GDM1 (cell line): ENCODE data around the gene NDUFA6.

Experiments used
- DNase-seq: peaks from one replicate; lab custom pipeline; 2025; lab: John Stamatoyannopoulos, UW

Gene NDUFA6

DNA sequence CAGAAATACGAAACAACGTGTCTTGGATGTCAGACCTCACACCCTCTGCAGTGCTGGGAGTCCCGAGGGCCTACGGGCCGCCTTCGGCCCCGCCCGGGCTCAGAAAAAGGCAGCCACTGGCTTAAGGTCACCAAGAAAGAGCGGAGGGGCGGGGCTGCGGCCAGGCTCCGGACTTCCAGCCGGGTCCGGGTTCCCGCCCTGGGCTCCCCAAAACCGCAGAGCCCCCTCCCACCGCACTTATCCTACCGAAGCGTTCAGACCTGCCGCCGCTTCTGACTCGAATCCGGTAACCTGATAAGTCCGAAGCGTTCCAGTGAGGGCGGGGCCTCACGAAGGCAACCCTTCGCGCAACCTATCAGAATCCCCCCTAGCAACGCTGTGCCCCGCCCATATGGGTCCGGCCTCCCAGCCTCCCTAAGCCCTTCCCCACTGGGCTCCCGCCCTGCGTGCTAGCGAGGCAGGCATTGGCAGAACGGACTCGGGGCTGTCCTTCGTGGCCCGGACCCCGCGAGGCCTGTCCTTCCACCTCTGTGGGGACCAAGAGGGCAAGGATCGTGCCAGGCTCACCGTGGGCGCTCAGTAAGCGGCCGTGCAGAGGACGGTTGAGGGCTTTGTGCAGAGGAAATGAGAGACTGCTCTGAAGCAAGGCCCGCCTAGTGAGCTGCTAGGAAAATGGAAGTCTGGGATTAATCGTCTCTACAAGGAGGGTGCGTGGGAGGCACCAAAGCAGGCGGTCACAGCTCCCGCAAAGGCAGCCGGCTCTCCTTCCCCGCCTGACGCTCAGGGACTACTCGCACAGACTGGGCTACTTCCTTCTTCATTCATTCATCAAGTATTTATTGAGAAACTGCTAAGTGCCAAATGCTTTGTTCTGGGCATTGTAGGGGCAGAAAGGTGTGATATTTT, 19.8 kb downstream of the NDUFA6 start, which contains the start of gene NAGA:
Gene NAGA, minus strand, starts transcription at position 296 of the 906 bp plus-strand sequence. CDS start 515 bp downstream, outside the sequence.
- DNase-seq, result peak; percentile 99

DNA sequence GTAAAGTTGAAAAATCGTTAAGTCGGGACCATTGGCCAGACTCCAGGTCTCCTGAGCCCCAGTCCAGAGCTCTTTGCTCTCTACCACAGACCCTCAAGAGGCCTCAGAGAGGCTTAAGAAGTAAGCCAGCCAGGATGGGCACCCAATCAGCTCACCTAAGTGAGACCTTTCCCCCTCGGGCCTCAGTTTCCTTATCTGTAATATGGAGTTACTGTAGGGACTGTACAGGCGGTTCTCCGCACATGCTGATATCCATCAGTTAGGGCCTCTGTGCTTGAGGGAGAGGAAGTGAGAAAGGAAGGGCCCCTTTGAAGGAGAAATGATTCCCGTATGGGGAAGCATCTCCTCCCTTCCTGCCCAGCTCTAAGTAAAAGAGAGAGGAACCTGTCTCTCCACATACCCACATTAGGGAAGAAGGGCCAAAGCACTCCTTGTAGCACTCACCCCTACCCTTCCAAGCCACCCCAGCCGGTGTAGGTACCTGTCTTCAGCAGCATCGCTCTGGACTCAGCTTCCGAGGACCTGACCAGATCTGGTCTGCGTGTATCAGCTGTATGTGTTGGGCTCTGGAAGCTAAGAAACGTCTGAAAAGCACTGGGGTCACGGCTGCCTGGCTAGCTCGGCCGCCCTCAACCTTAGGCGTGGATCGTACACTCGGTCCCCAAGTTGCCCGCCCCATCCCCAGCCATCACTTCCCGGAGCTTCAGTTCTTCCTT, 20.6 kb downstream of the NDUFA6 start:
- DNase-seq, result peak; percentile 55

DNA sequence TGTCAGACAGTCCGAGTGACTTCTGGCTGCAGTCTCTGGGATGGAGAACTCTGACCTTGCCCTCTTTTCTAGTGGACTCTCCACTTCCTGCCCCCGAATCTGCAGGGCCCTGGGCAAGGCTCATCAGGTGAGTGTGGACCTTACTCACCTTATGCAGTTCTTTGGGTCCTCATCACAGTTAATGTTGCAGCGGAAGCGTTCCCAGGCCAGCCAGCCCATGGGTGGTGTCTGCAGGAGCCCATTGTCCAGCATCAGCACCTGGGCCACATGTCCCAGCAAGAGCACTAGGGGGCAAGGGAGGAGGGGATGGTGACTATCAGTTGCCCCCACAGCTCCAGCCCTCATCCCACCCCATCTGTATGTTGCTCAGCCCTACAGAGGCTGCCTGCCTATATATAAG, 22.3 kb downstream of the NDUFA6 start:
- no peak for DNase-seq

DNA sequence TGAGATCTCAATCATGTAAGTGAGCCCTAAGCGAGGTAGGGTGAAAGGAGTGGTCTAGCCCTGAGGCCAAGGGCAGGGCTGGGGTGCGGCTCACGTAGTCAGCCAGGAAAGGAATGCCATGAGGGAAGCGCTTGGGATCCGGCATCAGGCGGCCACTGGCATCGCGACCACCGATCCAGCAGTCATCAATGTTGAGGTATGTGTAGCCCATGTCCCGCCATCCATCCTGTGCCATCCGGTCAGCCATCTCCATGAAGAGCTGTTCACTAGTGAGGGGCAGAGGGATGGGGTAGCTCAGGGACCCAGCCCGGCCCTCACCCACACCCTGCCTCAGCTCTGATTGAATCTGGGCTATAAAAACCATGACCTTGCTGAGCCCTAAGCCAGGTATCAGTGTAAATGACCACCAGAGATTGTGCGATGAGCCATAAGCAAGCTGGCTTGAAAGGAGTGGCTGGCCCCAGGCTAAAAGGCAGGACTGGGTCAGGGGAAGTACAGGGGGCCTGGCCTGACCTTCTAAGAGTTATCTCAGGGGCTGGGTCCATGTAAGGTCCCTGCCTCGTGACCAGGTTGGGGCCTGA, 22.8 kb downstream of the NDUFA6 start:
- DNase-seq, result no peak

DNA sequence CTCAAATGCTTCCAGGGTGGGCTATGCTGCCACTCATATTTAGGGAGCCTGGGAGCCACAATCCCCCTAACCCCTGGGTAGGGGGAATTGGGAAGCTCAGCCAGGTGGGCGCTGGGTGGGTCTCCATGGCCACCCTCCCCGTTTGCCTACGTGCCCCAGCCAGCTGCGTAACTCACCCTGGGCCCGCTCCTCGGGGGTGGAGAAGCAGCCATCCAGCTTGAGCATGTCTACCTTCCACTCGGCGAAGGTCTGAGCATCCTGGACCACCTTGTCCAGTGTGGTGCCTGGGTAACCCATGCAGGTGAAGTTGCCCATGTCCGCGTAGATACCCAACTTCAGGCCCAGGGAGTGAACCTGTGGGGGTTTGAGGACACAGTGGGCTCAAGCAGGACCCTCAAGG, 23.6 kb downstream of the NDUFA6 start:
- DNase-seq, result no peak

DNA sequence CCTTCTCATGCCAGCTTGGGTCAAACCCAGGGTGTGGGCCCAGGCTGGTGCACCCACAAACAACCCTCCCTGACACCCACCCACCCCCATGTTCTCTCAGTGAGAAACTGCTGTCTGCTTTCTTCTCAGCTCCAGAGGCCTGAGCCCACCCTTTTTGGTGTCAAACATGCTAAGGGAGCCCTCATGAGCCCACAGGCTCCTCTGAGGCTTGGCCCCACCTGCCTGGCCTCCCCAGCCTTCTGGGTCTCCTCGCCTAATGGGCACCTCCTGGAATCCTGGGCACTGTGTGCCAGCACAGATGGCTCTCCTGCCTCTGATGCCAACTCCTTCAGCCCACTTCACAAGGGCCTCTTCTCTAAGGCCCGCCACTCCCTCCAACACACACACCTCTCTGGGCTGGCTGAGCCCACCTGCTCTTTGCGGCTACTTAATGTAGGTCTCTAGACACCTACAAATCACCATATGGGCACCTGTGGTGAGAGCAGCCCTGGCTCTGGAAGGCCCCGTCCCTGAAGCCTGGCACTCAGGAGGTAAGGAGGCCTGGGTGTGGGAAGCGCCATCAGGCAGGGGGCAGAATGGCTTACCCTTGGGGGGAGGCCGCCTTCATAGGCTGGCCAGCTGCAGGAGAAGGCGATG, 24.3 kb downstream of the NDUFA6 start:
- DNase-seq, result no peak

DNA sequence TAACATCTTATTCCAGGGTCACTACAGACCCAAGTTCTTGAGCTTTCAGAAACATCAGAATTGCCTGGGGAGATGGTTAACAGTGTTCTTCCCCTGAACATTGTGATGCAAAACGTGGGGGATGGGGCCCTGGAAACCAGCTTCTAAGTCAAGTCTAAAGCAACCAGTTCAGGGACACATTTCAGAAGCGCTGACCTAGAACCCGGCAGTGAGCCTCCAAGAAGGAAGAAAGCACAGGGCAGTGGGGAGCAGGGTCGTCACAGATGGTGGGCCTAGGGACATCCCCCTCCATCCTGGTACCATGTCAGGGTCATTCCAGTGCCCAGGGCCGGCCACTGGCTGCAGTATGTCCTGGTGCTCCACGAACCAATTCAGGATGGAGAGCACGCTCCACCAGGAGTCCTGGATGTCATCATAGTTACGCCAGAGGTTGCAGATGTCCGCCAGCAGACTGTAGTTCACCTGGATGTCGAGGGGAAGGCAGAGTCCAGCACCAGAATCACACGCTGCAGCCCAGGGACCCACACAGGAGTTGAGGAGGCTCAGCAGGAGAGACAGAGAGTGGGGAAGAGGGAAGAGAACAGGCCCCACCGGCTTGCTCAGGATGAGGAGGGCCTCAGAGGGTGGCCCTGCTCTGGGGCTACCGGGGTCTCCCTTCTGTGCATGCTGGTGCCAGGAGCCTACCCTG, 25.0 kb downstream of the NDUFA6 start:
- no peak for DNase-seq

DNA sequence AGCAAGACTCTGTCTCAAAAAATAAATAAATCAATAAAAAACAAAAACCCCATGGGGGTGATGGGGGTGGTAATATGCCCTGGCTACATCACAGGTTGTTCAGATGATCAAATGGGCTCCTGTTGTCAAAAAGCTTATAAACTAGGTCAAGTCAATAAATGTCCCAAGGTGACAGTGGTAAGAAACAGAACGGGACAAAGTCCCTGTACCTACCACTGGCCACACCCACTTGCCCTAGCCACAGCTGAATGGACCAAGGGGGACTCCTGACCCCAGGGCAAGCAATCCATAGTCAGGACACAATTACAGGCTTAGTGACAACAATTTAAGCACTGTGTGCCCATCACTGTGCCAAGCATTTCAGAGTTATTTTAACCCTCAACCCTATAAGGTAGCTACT, 25.9 kb downstream of the NDUFA6 start:
- no peak for DNase-seq

DNA sequence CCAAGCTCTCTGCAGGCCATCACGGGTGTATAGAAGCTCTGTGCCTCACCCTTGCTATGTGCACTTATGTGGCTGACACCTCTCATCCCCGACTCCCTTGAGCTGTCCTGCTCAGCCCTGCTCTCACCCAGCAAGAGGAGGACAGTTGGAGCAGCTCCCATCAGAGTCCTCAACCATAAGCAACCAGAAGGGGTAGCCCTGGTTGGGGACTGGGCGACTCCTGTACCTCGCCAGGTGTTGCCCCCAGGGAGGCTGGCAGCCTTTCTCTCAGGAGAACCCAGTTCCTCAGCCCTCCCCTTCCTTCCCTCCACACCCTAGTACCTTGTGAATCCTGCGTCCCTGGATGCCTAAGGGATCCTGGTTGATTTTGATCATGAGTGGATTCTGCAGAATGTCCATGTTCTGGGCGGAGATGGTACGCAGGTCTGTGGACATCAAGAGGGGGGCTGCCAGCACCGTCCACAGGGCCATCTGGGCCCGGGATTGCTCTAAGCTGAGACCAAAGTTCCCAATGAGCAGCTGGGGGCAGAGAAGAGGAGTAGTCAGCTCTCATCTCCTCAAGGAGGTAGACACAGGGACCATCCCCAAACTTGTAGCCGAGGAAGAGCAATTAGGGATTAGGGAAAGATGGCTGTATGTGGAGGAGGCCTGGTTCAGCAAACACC, 27.9 kb downstream of the NDUFA6 start:
- DNase-seq, result no peak

DNA sequence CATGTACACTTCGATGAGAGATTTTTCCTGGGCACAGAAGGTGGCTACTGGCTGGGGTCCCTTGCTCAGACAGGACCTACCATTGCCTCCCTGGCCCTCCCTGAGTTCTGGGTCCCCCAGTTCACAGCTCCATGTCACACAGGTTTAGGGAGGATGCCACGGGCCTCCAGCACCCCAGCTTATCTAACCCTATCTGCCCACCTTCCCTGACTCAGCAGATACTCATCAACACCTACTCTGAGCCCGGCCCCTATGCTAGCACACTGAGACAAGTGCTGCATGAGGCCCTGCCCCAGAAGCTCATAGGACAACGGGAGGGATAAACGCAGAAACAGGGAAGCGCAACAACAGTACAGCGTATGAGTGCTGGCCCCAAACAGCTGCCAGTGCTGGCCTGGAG, 29.5 kb downstream of the NDUFA6 start:
- DNase-seq, result no peak

DNA sequence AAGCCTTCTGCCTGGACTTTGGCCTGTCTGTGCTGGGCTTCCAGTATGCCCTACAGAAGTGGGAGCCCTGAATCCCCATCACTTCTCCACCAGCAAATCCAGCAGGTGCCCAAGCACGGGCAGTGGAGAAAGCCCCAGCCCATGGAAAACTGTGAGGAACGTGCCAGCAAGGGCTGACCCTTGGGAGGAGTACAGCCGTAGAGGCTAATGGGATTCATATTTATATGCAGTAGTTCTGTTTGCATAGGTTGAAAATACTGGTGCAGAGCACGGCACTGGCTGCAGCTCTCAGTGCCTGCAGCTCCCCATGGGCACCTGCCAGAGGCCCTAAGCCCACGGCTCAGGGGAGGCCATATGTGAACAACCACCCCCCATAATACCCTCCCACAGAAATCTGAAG, 30.1 kb downstream of the NDUFA6 start:
- DNase-seq, result no peak

DNA sequence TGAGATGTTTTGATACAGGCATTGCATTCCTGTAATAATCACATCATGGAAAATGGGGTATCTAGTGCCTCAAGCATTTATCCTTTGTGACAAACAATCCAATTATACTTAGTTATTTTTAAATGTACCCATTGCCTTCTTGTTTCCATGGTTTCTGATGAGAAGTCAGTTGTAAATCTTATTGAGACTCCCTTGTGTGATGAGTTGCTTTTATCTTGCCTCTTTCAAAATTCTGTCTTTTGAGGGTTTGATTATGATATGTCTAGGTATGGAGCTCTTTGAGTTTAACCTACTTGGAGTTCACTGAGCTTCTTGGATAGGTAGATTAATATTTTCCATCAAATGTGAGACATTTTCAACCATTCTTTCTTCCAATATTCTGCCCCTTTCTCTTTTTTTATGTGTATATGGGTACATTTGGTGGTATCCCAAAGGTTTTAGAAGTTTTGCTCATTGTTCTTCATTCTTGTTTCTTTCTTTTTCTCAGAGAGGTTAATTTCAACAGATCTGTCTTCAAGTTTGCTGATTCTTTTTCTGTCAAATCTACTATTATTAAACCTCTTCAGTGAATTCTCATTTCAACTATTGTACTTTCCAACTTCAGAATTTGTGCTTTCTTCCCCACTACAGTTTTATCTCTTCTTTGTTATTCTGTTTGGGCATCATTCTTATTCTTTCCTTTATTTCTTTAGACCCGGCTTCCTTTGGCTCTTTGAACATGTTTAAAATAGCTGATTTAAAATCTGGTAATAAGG, 33.6 kb downstream of the NDUFA6 start:
- no peak for DNase-seq

DNA sequence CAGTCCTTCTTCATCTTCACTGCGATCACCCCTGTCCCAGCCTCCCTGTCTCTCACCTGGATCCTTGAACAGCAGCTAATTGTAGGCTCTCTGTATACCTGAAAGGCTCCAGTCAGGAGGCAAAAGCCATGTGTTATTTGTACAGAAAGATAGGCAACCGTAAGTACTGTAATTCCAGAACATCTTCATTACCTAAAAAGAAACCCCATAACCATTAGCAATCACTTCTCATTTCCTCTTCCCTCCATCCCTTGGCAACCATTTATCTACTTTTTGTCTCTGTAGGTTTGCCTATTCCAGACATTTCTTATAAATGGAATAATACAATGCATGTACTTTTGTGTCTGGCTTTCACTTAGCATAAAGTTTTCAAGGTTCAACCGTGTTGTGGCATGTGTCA, 37.8 kb downstream of the NDUFA6 start:
- no peak for DNase-seq

DNA sequence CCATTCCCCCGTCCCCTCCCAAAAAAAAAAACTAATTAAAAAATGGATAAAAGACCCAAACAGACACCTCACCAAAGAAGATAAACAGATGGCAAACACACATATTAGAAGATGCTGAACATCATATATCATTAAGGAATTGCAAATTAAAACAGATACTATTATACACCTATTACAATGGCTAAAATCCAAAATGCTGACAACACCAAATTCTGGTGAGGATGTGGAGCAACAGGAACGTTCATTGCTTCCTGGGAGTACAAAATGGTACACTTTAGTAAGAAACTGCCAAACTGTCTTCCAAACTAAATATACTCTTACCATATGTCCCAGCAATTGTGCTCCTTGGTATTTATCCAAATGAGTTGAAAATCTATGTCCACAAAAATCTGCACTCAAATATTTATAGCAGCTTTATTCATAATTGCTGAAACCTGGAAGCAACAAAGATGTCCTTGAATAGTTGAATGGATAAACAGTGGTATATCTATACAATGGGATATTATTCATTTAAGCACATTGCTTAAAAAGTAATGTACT, 39.9 kb downstream of the NDUFA6 start:
- DNase-seq, result no peak

DNA sequence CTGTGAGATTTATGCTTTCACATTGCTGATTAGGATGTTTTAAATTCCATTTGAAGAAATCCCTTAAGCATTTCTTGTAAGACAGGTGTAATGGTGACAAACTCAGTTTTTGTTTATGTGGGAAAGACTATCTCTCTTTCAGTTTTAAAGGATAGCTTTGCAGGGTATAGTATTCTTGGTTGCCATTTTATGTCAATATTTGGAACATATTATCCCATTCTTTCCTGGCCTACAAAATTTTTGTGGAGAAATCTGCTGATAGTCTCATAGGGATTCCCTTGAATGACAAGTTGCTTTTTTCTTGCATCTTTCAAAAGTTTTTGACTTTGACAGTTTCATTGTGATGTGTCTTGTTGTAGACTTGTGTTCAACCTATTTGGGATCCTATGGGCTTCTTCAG, 48.8 kb downstream of the NDUFA6 start:
- no peak for DNase-seq

DNA sequence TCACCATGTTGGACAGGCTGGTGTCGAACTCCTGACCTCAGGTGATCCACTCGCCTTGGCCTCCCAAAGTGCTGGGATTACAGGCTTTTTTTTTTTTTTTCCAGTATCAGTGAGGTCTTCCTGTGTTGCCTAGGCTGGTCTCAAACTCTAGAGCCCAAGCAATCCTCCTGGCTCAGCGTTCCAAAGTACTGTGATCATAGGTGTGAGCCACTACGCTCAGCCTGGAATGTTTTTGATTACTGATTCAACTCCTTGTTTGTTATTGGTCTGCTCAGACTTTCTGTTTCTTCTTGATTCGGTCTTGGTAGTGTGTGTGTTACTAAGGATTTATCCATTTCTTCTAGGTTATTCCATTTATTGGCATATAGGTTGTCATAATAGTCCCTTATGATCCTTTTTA, 51.3 kb downstream of the NDUFA6 start:
- no peak for DNase-seq
